ENCODE data around the gene EID3. TPM values are rescaled to one million over a fixed set of nuclear protein-coding genes. Genes with fewer than 3 reads are reported as not detected.

EID3 gene
- total RNA-seq, 4 donors from 2014 or later = 6.2 to 24.9 (median 15.0) TPM

DNA sequence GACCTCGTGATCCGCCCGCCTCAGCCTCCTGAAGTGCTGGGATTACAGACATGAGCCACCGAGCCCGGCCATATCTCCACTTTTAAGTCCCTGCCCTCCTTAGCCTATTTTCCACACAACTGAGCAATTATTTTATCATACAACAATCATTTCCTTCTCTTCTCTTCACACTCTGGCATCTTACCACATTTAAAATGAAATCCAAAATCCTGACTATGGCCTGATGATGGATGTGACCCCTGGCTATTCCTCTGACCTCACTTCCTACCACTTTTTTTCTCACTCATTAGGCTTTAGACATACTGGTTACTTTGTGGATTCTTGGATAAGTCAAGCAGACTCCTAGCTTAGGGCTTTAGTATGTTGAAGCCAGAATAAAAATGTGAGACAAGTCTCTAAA is 21.9 kb upstream of the EID3 start:
- no peak for ATAC-seq
- Histone ChIP-seq H3K27me3 (no peaks in the 10 kb centered on the region), H3K36me3 (no peaks in the 10 kb centered on the region), H3K4me3 (no peak overlapping the region), H3K27ac (no peak overlapping the region), H3K4me1 (peaks cover 7 to 23% (median 7%) of the 10 kb centered on the region in 3 donors), H3K9me3 (no peaks in the 10 kb centered on the region)
- no peak for TF ChIP-seq POLR2AphosphoS5 (IDR thresholded peaks at IDR 0.05)
- no peak for TF ChIP-seq POLR2A (IDR thresholded peaks at IDR 0.05)
- TF ChIP-seq, protein P1, sequence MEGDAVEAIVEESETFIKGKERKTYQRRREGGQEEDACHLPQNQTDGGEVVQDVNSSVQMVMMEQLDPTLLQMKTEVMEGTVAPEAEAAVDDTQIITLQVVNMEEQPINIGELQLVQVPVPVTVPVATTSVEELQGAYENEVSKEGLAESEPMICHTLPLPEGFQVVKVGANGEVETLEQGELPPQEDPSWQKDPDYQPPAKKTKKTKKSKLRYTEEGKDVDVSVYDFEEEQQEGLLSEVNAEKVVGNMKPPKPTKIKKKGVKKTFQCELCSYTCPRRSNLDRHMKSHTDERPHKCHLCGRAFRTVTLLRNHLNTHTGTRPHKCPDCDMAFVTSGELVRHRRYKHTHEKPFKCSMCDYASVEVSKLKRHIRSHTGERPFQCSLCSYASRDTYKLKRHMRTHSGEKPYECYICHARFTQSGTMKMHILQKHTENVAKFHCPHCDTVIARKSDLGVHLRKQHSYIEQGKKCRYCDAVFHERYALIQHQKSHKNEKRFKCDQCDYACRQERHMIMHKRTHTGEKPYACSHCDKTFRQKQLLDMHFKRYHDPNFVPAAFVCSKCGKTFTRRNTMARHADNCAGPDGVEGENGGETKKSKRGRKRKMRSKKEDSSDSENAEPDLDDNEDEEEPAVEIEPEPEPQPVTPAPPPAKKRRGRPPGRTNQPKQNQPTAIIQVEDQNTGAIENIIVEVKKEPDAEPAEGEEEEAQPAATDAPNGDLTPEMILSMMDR (IDR thresholded peaks at IDR 0.05) = no peak
- no peak for TF ChIP-seq EP300 (IDR thresholded peaks at IDR 0.05)
- WGBS, 2 donors (ENCODE audit: low coverage in 1 of 2) = 63% methylated on average over 2 of the region's 5 CpGs; no CpG with 5 or more reads in 1 of the 2 donors

DNA sequence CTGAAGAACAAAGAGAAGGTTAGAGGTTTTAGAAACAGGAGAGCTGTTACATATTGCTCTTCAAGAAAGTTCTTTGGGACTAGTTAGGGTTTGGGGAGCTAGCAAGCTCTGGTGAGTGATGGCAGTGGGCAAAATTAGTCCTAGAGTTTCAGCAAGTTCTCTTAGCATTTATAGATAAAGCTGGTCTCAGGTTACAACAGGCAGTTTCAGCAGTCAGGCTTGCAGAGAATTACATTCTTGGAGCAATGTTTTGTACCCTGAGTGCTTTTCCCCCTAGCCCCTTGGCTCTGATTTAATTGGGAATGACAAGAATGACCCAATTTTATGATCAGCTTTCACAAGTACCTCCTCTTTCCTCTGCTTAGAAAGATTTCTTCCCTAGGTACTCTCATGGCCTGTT is 21.4 kb upstream of the EID3 start:
- ATAC-seq = no peak
- Histone ChIP-seq H3K9me3 (no peaks in the 10 kb centered on the region), H3K27me3 (no peaks in the 10 kb centered on the region), H3K4me1 (peaks cover 7 to 23% (median 7%) of the 10 kb centered on the region in 3 donors), H3K36me3 (no peaks in the 10 kb centered on the region), H3K27ac (no peak overlapping the region), H3K4me3 (no peak overlapping the region)
- TF ChIP-seq, protein P1 (IDR thresholded peaks at IDR 0.05) = no peak
- no peak for TF ChIP-seq POLR2A (IDR thresholded peaks at IDR 0.05)
- TF ChIP-seq EP300 (IDR thresholded peaks at IDR 0.05) = no peak
- TF ChIP-seq POLR2AphosphoS5 (IDR thresholded peaks at IDR 0.05) = no peak

- TF ChIP-seq POLR2A (IDR thresholded peaks at IDR 0.05) (no peak), EP300 (IDR thresholded peaks at IDR 0.05) (no peak), POLR2AphosphoS5 (IDR thresholded peaks at IDR 0.05) (no peak)
- TF ChIP-seq, protein P1 (IDR thresholded peaks at IDR 0.05) = no peak
- WGBS, 2 donors (ENCODE audit: low coverage in 1 of 2) = 46 to 63% methylated on average over 2 to 3 of the region's 3 CpGs
- no peaks in the 10 kb centered on the region for H3K27me3 ChIP-seq
- ATAC-seq = no peak
- no peaks in the 10 kb centered on the region for H3K36me3 ChIP-seq
- H3K27ac ChIP-seq = peak overlapping the region; percentile 89 to 97 (median 94)
- H3K4me1 ChIP-seq = peaks cover 7 to 34% (median 11%) of the 10 kb centered on the region in 3 donors
- H3K9me3 ChIP-seq = no peaks in the 10 kb centered on the region
- H3K4me3 ChIP-seq = peak overlapping the region in 1 of 2 donors; percentile 79
Measured at GRCh38 chr12:104285740-104286515, 17.6 kb upstream of the EID3 start.

GRCh38 chr12:104286516-104287482 is 16.7 kb upstream of the EID3 start:
- peak; percentile 99 for TF ChIP-seq POLR2AphosphoS5 (IDR thresholded peaks at IDR 0.05)
- TF ChIP-seq POLR2A (IDR thresholded peaks at IDR 0.05) = peak; percentile 86 to 92
- TF ChIP-seq, protein P1 (IDR thresholded peaks at IDR 0.05) = no peak
- Histone ChIP-seq H3K27me3 (no peaks in the 10 kb centered on the region), H3K4me3 (peak overlapping the region; percentile 67 to 79), H3K4me1 (peaks cover 7 to 40% (median 11%) of the 10 kb centered on the region in 3 donors), H3K36me3 (peaks cover 0 to 7% of the 10 kb centered on the region in 2 donors), H3K9me3 (no peaks in the 10 kb centered on the region), H3K27ac (peak overlapping the region; percentile 89 to 97 (median 94))
- 0 to 3% methylated on average over 5 to 13 of the region's 40 CpGs for WGBS, 2 donors (ENCODE audit: low coverage in 1 of 2)
- ATAC-seq = peak; percentile 93
